LHCN-M2 (cell line): Measurements from ENCODE around the gene FANCE. TPM values are rescaled to one million over a fixed set of nuclear protein-coding genes. Genes with fewer than 3 reads are reported as not detected.
"Not testable (repeated sequence)": the region's sequence is repeated elsewhere in the genome, so short reads cannot be mapped to it uniquely, and the experiment has no call there.

Source experiments
- DNase-seq: peaks from one replicate; pipeline ENCODE4 v3.0.0-alpha.2; 2012; ENCODE audit warnings: low read depth
- total RNA-seq: library from RNA; depleted of rRNA; stranded (reverse); fragments of >200 nt; gene quantifications from 2 replicates; pipeline ENCODE4 v1.2.3, GENCODE V29; 2014

FANCE gene
- total RNA-seq, 1 experiment from 2014 or later, result 12.8 TPM

- DNase-seq, result no peak
Measured at GRCh38 chr6:35432291-35432690, 19.8 kb upstream of the FANCE start.

GRCh38 chr6:35432702-35433101, 19.4 kb upstream of the FANCE start:
- DNase-seq, result not testable (repeated sequence)

- DNase-seq, result no peak
Measured at GRCh38 chr6:35435074-35435837, 16.9 kb upstream of the FANCE start.

GRCh38 chr6:35436071-35436857, 15.9 kb upstream of the FANCE start:
- no peak for DNase-seq

GRCh38 chr6:35438378-35439065, 13.6 kb upstream of the FANCE start:
- DNase-seq, result not testable (repeated sequence)

GRCh38 chr6:35439308-35439707, 12.8 kb upstream of the FANCE start:
- DNase-seq, result no peak

GRCh38 chr6:35441205-35441604, 10.9 kb upstream of the FANCE start:
- no peak for DNase-seq

- no peak for DNase-seq
Measured at GRCh38 chr6:35441642-35442041, 10.5 kb upstream of the FANCE start.

- no peak for DNase-seq
Measured at GRCh38 chr6:35442693-35443092, 9.4 kb upstream of the FANCE start.

- no peak for DNase-seq
Measured at GRCh38 chr6:35443341-35444030, 8.7 kb upstream of the FANCE start.

- peak; percentile 57 for DNase-seq
Measured at GRCh38 chr6:35445691-35446090, 6.4 kb upstream of the FANCE start.

- DNase-seq, result no peak
Measured at GRCh38 chr6:35448191-35448590, 3.9 kb upstream of the FANCE start.

GRCh38 chr6:35449287-35449881, 2.8 kb upstream of the FANCE start:
- peak; percentile 62 for DNase-seq

GRCh38 chr6:35451354-35452182, 570 bp upstream of the FANCE start:
- no peak for DNase-seq

- no peak for DNase-seq
Measured at GRCh38 chr6:35453236-35453635, 1.1 kb downstream of the FANCE start.

- no peak for DNase-seq
Measured at GRCh38 chr6:35454391-35455110, 2.4 kb downstream of the FANCE start.

GRCh38 chr6:35457907-35458306, 5.8 kb downstream of the FANCE start:
- no peak for DNase-seq

- no peak for DNase-seq
Measured at GRCh38 chr6:35461270-35461669, 9.1 kb downstream of the FANCE start.

GRCh38 chr6:35463292-35463691, 11.2 kb downstream of the FANCE start:
- no peak for DNase-seq

- no peak for DNase-seq
Measured at GRCh38 chr6:35465646-35466045, 13.5 kb downstream of the FANCE start.
